DOHH2 (cell line): ENCODE data around the gene FBN2.

Experiments
- H3F3A ChIP-seq: fragments of 200-600 bp; sonication (generic), shearing (Covaris generic); 2 replicates; pipeline ENCODE4 v1.6.0; 2016; ENCODE audit warnings: antibody characterized with exemption, mild to moderate bottlenecking; ENCODE audit not compliant: control insufficient read depth, insufficient read depth
- H3K27ac ChIP-seq: fragments of 200-600 bp; sonication (generic); 2 replicates; pipeline ENCODE4 v1.5.1; 2014; ENCODE audit warnings: low read depth, mild to moderate bottlenecking, low read length, moderate library complexity
- H3K27me3 ChIP-seq: fragments of 200-600 bp; sonication (generic); 2 replicates; pipeline ENCODE4 v1.6.1; 2014; ENCODE audit warnings: mild to moderate bottlenecking, low read length, mixed read lengths; ENCODE audit not compliant: control insufficient read depth
- H3K36me3 ChIP-seq: fragments of 200-600 bp; sonication (generic); 2 replicates; pipeline ENCODE4 v1.6.1; 2014; ENCODE audit warnings: mild to moderate bottlenecking, low read length, moderate library complexity, mixed read lengths; ENCODE audit not compliant: control insufficient read depth
- H3K4me1 ChIP-seq: fragments of 200-600 bp; sonication (generic); 2 replicates; pipeline ENCODE4 v1.6.1; 2014; ENCODE audit warnings: mild to moderate bottlenecking, low read length, mixed read lengths; ENCODE audit not compliant: control insufficient read depth
- H3K4me2 ChIP-seq: fragments of 200-600 bp; sonication (generic); 2 replicates; pipeline ENCODE4 v1.6.0; 2014; ENCODE audit warnings: mild to moderate bottlenecking, low read length, moderate library complexity
- H3K4me3 ChIP-seq: fragments of 200-600 bp; sonication (generic); 2 replicates; pipeline ENCODE4 v1.5.1; 2014; ENCODE audit warnings: mild to moderate bottlenecking, low read length, mixed read lengths
- H3K79me2 ChIP-seq: fragments of 200-600 bp; sonication (generic); 2 replicates; pipeline ENCODE4 v1.6.1; 2014; ENCODE audit warnings: mild to moderate bottlenecking, low read length, mixed read lengths; ENCODE audit not compliant: control insufficient read depth
- H3K9me2 ChIP-seq: fragments of 200-600 bp; sonication (generic); replicated peaks from 2 replicates; pipeline ENCODE4 v1.6.1; 2014; ENCODE audit warnings: mild to moderate bottlenecking, low read length, mixed read lengths; ENCODE audit not compliant: control insufficient read depth
- H3K9me3 ChIP-seq: fragments of 200-600 bp; sonication (generic); 2 replicates; pipeline ENCODE4 v1.6.1; 2014; ENCODE audit warnings: antibody characterized with exemption, low read length, mixed read lengths; ENCODE audit not compliant: control insufficient read depth, insufficient read depth
- H4K20me1 ChIP-seq: fragments of 200-600 bp; sonication (generic); 2 replicates; pipeline ENCODE4 v1.6.0; 2014; ENCODE audit warnings: low read depth, mild to moderate bottlenecking, antibody characterized with exemption, low read length, moderate library complexity; ENCODE audit not compliant: control insufficient read depth, insufficient read depth
- EZH2phosphoT487 ChIP-seq: fragments of 200-600 bp; sonication (generic); IDR thresholded peaks from 2 replicates; pipeline ENCODE4 v1.6.1; 2017; ENCODE audit warnings: borderline replicate concordance, mild to moderate bottlenecking, antibody characterized with exemption, low read length, moderate library complexity, mixed read lengths
- TF ChIP-seq, protein P1 (sequence below): fragments of 200-600 bp; sonication (generic); IDR thresholded peaks from one replicate; pipeline ENCODE4 v1.5.1; 2014; ENCODE audit warnings: antibody characterized with exemption, mild to moderate bottlenecking, low read depth, low read length; ENCODE audit not compliant: poor library complexity, severe bottlenecking

The FBN2 gene

DNA sequence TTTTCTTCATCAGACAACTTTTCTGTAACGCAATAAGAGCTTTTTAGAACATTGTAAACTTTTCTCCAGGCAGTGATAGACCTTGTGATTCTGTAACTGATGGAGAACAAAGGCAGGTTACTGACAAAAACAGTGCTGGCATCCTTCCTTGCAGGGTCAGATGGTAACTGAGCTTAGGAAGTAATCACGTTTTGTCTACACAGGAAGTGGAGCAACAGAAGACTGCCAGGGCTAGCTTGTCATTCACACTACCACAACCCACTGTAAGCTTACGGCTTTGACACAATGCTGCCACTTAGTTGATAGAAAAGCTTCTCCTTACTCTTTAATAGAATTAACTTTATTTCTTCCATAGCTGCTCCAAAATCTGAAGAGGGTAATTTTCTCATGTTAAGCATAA lies 46.8 kb downstream of the FBN2 start:
- Histone ChIP-seq H3K27ac (no peak overlapping the region), H3F3A (no peaks in the 10 kb centered on the region), H3K27me3 (no peaks in the 10 kb centered on the region), H3K36me3 (no peaks in the 10 kb centered on the region), H3K4me3 (no peak overlapping the region), H3K9me3 (peaks cover 4% of the 10 kb centered on the region; the same call in 1 of the 2 replicates), H4K20me1 (no peaks in the 10 kb centered on the region), H3K79me2 (no peaks in the 10 kb centered on the region), H3K4me1 (no peaks in the 10 kb centered on the region), H3K9me2 (no peaks in the 10 kb centered on the region), H3K4me2 (no peak overlapping the region)
- TF ChIP-seq, protein P1, sequence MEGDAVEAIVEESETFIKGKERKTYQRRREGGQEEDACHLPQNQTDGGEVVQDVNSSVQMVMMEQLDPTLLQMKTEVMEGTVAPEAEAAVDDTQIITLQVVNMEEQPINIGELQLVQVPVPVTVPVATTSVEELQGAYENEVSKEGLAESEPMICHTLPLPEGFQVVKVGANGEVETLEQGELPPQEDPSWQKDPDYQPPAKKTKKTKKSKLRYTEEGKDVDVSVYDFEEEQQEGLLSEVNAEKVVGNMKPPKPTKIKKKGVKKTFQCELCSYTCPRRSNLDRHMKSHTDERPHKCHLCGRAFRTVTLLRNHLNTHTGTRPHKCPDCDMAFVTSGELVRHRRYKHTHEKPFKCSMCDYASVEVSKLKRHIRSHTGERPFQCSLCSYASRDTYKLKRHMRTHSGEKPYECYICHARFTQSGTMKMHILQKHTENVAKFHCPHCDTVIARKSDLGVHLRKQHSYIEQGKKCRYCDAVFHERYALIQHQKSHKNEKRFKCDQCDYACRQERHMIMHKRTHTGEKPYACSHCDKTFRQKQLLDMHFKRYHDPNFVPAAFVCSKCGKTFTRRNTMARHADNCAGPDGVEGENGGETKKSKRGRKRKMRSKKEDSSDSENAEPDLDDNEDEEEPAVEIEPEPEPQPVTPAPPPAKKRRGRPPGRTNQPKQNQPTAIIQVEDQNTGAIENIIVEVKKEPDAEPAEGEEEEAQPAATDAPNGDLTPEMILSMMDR, result no peak
- no peak for TF ChIP-seq EZH2phosphoT487

DNA sequence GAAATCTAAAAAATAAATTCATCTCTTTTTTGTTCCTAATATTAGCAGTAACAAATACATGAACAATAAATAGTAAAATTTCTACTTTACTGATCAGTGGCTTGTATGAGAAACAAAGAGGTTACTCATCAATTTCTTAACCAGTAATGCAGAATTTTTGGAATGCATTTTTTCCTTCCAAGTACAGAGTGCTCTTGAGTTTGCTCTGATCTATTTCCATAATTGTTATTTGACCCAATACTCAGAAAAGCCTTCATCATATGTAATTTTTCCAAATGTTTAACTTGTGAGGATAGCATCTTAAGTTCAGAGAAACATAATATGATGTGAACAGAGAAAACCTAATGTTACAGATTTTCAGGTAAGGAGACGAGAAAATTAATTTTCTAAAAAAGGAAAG lies 47.3 kb downstream of the FBN2 start:
- Histone ChIP-seq H4K20me1 (no peaks in the 10 kb centered on the region), H3K27ac (no peak overlapping the region), H3K4me1 (no peaks in the 10 kb centered on the region), H3K4me2 (no peak overlapping the region), H3K9me3 (peaks cover 4% of the 10 kb centered on the region; the same call in 1 of the 2 replicates), H3K36me3 (no peaks in the 10 kb centered on the region), H3K27me3 (no peaks in the 10 kb centered on the region), H3K9me2 (no peaks in the 10 kb centered on the region), H3K4me3 (no peak overlapping the region), H3F3A (no peaks in the 10 kb centered on the region), H3K79me2 (no peaks in the 10 kb centered on the region)
- TF ChIP-seq, protein P1, result no peak
- TF ChIP-seq EZH2phosphoT487, result no peak

DNA sequence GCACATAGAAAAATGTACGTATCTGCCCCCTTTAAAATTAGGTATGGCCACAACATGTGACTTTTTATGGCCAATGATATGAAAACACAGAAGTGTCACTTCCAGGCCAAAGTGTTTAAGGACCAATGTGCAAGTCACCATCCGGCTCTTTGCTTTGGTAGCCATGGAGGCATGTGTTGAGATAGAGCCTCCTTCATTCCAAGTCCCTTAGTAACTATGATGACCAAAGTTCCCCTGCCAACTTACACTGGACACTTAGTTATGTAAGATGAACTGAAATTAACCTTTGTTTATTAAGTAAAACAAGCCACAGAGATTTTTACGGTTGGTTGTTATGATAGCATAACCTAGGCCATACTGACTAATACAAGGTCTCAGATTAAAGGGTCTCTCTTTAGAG lies 51.0 kb downstream of the FBN2 start:
- no peaks in the 10 kb centered on the region for H3K36me3 ChIP-seq
- TF ChIP-seq, protein P1, result no peak
- TF ChIP-seq EZH2phosphoT487, result no peak
- H3K9me2 ChIP-seq, result no peaks in the 10 kb centered on the region
- H3K4me3 ChIP-seq, result no peak overlapping the region
- no peaks in the 10 kb centered on the region for H3K79me2 ChIP-seq
- no peaks in the 10 kb centered on the region for H3K27me3 ChIP-seq
- no peak overlapping the region for H3K4me2 ChIP-seq
- H3K9me3 ChIP-seq, result no peaks in the 10 kb centered on the region
- no peaks in the 10 kb centered on the region for H4K20me1 ChIP-seq
- no peak overlapping the region for H3K27ac ChIP-seq
- no peaks in the 10 kb centered on the region for H3K4me1 ChIP-seq
- H3F3A ChIP-seq, result no peaks in the 10 kb centered on the region

DNA sequence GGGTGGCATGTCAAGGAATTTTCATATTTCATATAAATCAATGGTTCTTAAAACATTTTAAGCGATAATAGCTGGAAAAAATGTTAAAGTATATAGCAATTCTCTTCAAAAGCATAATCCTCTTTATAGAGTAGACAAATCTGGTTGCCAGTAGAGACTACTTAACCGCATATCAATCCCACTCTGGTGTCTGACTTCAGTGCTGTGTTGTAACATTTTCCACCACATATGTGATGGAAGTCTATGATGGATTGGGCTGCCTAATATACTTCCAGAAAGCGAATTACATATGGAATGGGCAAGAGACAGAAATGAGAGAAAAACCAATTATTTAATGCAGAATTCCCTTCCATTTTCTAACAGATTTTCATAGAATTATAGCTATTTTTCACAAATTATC lies 54.3 kb downstream of the FBN2 start:
- Histone ChIP-seq H3K27me3 (no peaks in the 10 kb centered on the region), H3K27ac (no peak overlapping the region), H3K9me2 (no peaks in the 10 kb centered on the region), H3K4me1 (no peaks in the 10 kb centered on the region), H3K4me2 (no peak overlapping the region), H3K9me3 (no peaks in the 10 kb centered on the region), H3K79me2 (no peaks in the 10 kb centered on the region), H4K20me1 (no peaks in the 10 kb centered on the region), H3K4me3 (no peak overlapping the region), H3K36me3 (no peaks in the 10 kb centered on the region), H3F3A (no peaks in the 10 kb centered on the region)
- TF ChIP-seq EZH2phosphoT487, result no peak
- TF ChIP-seq, protein P1, result no peak
